OCI-LY1 (cell line): ENCODE measurements around the gene UACA.

Experiments used
- H2AFZ ChIP-seq: fragments of 200-600 bp; sonication (generic), shearing (Covaris generic); 2 replicates; pipeline ENCODE4 v1.6.0; 2014; ENCODE audit warnings: antibody characterized with exemption, mild to moderate bottlenecking, low read length
- H3F3A ChIP-seq: fragments of 200-600 bp; sonication (generic), shearing (Covaris generic); 2 replicates; pipeline ENCODE4 v1.6.0; 2014; ENCODE audit warnings: mild to moderate bottlenecking, antibody characterized with exemption, low read length, moderate library complexity; ENCODE audit not compliant: insufficient read depth
- H3K27ac ChIP-seq: fragments of 200-600 bp; sonication (generic); 2 replicates; pipeline ENCODE4 v1.5.1; 2014; ENCODE audit warnings: low read length, mixed run types, mild to moderate bottlenecking, low read depth; ENCODE audit not compliant: poor library complexity, severe bottlenecking
- H3K27me3 ChIP-seq: fragments of 200-600 bp; sonication (generic); 2 replicates; pipeline ENCODE4 v1.6.0; 2014; ENCODE audit warnings: antibody characterized with exemption, mild to moderate bottlenecking, low read length, moderate library complexity; ENCODE audit not compliant: insufficient read depth
- H3K36me3 ChIP-seq: fragments of 200-600 bp; sonication (generic); 2 replicates; pipeline ENCODE4 v1.6.1; 2014; ENCODE audit warnings: mild to moderate bottlenecking, antibody characterized with exemption, low read length, moderate library complexity, mixed read lengths; ENCODE audit not compliant: insufficient read depth
- H3K4me1 ChIP-seq: fragments of 200-600 bp; sonication (generic); 2 replicates; pipeline ENCODE4 v1.5.1; 2014; ENCODE audit warnings: mild to moderate bottlenecking, low read length, moderate library complexity; ENCODE audit not compliant: insufficient read depth, severe bottlenecking
- H3K4me2 ChIP-seq: fragments of 200-600 bp; sonication (generic), shearing (Covaris generic); 2 replicates; pipeline ENCODE4 v1.6.1; 2014; ENCODE audit warnings: low read length
- H3K4me3 ChIP-seq: fragments of 200-600 bp; sonication (generic); 2 replicates; pipeline ENCODE4 v1.5.1; 2014; ENCODE audit warnings: low read length, low read depth, mild to moderate bottlenecking, mixed read lengths; ENCODE audit not compliant: poor library complexity, severe bottlenecking
- H3K79me2 ChIP-seq: fragments of 200-600 bp; shearing (Covaris generic); 2 replicates; pipeline ENCODE4 v1.6.1; 2016; ENCODE audit warnings: mixed run types, low read length, mixed read lengths; ENCODE audit not compliant: insufficient read depth
- H3K9ac ChIP-seq: fragments of 200-600 bp; sonication (generic), shearing (Covaris generic); 2 replicates; pipeline ENCODE4 v1.6.1; 2014; ENCODE audit warnings: mild to moderate bottlenecking, low read length, mixed read lengths
- H3K9me2 ChIP-seq: fragments of 200-600 bp; sonication (generic), shearing (Covaris generic); 2 replicates; pipeline ENCODE4 v1.6.1; 2014; ENCODE audit warnings: low read depth, mild to moderate bottlenecking, low read length, mixed read lengths
- H3K9me3 ChIP-seq: fragments of 200-600 bp; shearing (Covaris generic); 2 replicates; pipeline ENCODE4 v1.6.1; 2014; ENCODE audit warnings: low read length, mixed read lengths
- H4K20me1 ChIP-seq: fragments of 200-600 bp; sonication (generic), shearing (Covaris generic); 2 replicates; pipeline ENCODE4 v1.6.0; 2016; ENCODE audit warnings: mild to moderate bottlenecking, low read length; ENCODE audit not compliant: insufficient read depth
- EZH2 ChIP-seq: fragments of 200-600 bp; sonication (generic), shearing (Covaris generic); IDR thresholded peaks from 2 replicates; pipeline ENCODE4 v1.8.0; 2017; ENCODE audit warnings: borderline replicate concordance, mixed run types, mild to moderate bottlenecking, antibody characterized with exemption, low read length, moderate library complexity, mixed read lengths
- TF ChIP-seq, protein P1 (sequence below): fragments of 200-600 bp; sonication (generic), shearing (Covaris generic); IDR thresholded peaks from 2 replicates; pipeline ENCODE4 v1.5.1; 2017; ENCODE audit warnings: mild to moderate bottlenecking, antibody characterized with exemption, low read length, moderate library complexity, mixed read lengths

Gene UACA

DNA sequence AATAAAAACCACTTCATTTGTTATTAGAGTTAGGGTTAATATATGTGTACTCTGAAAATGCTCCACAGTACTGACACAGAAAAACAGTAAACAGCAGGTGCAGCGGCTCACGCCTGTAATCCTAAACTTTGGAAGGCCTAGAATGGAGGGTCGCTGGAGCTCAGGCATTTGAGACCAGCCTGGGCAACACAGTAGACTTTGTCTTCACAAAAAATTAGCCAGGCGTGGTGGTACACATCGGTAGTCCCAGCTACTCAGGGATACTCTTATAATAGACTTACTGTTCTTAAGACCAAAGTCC, 40.3 kb downstream of the UACA start:
- H3F3A ChIP-seq = no peaks in the 10 kb centered on the region

DNA sequence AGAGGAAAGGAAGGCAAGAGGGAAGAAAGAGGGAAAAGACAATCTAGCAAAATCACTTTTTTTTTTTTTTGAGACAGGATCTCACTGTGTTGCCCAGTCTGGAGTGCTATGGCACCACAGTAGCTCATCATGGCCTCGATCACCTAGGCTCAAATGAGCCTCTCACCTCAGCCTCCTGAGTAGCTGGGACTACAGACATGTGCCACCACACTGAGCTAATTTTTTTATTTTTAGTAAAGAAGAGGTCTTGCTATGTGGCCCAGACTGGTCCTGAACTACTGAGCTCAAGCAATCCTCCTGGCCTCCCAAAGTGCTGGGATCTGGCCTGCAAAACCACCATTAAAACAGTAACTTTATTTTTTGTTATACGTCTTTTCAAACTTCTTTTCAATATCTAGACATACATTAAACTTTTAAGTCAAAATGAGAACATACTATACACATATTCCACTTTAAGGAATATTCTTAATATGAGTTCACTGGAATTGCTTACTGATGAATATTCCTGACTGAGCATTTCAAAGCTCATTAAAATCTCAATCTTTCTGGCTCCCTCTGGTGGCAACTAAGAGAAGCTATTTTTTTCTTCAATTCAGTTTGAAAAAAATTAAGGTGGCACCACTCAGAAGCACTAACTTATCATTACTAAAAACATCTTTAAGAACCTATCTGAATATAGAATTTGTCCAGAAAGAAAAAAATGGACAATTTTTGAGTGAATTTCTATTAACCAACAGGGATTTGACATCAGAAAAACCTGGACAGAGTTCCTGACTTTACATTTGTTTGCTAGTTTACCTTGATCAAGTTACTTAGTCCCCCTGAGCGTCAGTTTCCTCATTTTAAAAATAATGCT, 40.9 kb downstream of the UACA start:
- Histone ChIP-seq H3K4me2 (no peak overlapping the region), H3K9me2 (no peaks in the 10 kb centered on the region), H3K79me2 (no peaks in the 10 kb centered on the region), H4K20me1 (no peaks in the 10 kb centered on the region), H2AFZ (no peak overlapping the region), H3K4me3 (no peak overlapping the region), H3F3A (no peaks in the 10 kb centered on the region), H3K27me3 (no peaks in the 10 kb centered on the region), H3K36me3 (no peaks in the 10 kb centered on the region), H3K27ac (no peak overlapping the region), H3K4me1 (no peaks in the 10 kb centered on the region), H3K9me3 (no peaks in the 10 kb centered on the region), H3K9ac (no peak overlapping the region)
- TF ChIP-seq EZH2 = no peak
- TF ChIP-seq, protein P1, sequence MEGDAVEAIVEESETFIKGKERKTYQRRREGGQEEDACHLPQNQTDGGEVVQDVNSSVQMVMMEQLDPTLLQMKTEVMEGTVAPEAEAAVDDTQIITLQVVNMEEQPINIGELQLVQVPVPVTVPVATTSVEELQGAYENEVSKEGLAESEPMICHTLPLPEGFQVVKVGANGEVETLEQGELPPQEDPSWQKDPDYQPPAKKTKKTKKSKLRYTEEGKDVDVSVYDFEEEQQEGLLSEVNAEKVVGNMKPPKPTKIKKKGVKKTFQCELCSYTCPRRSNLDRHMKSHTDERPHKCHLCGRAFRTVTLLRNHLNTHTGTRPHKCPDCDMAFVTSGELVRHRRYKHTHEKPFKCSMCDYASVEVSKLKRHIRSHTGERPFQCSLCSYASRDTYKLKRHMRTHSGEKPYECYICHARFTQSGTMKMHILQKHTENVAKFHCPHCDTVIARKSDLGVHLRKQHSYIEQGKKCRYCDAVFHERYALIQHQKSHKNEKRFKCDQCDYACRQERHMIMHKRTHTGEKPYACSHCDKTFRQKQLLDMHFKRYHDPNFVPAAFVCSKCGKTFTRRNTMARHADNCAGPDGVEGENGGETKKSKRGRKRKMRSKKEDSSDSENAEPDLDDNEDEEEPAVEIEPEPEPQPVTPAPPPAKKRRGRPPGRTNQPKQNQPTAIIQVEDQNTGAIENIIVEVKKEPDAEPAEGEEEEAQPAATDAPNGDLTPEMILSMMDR = peak; percentile 70

More for the DNA sequence above, 40.3 kb downstream of the UACA start:
- no peaks in the 10 kb centered on the region for H3K9me3 ChIP-seq
- no peaks in the 10 kb centered on the region for H3K36me3 ChIP-seq
- H3K9me2 ChIP-seq = no peaks in the 10 kb centered on the region
- no peak overlapping the region for H3K4me2 ChIP-seq
- no peak overlapping the region for H2AFZ ChIP-seq
- H4K20me1 ChIP-seq = no peaks in the 10 kb centered on the region
- TF ChIP-seq EZH2 = no peak
- TF ChIP-seq, protein P1 = no peak
- no peaks in the 10 kb centered on the region for H3K27me3 ChIP-seq
- H3K4me1 ChIP-seq = no peaks in the 10 kb centered on the region
- H3K79me2 ChIP-seq = no peaks in the 10 kb centered on the region
- H3K9ac ChIP-seq = no peak overlapping the region
- H3K27ac ChIP-seq = no peak overlapping the region
- no peak overlapping the region for H3K4me3 ChIP-seq

DNA sequence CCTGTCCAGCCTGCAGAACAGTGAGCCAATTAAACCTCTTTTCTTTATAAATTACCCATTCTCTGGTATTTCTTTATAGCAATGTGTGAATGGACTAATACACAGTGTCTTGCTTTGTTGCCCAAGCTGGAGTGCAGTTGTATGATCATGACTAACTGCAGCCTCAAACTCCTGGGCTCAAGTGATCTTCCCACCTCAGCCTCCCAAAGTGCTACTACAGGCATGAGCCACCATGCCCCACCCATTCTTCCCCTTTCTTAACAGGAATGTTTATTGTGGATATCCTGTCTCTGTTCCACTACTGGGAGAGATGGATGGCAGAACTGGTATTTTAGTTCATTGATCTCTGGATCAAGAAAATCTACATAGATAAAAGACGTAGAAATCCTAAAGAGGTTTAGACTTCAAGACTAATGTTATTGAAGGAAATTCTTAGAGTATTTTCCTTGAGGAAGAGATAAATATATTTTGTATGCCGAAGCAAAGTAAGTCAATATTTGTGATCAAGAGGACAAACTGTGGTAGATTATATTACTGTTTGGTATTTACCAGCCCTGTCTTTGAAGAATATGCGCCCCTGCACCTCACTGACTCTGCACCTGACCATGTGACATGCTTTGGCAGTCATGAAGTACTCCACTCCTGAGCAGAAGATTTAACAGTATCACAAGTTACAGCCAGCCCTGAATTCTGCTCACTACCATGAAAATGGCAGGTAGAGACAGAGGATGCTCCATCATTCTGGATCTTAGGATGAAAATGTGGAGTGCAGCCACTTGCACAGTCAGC, 42.9 kb downstream of the UACA start:
- no peak overlapping the region for H3K9ac ChIP-seq
- H2AFZ ChIP-seq = no peak overlapping the region
- no peaks in the 10 kb centered on the region for H3K36me3 ChIP-seq
- no peaks in the 10 kb centered on the region for H3K79me2 ChIP-seq
- TF ChIP-seq, protein P1 = no peak
- no peak for TF ChIP-seq EZH2
- H3K27me3 ChIP-seq = no peaks in the 10 kb centered on the region
- no peaks in the 10 kb centered on the region for H3K9me2 ChIP-seq
- H3K4me1 ChIP-seq = no peaks in the 10 kb centered on the region
- no peak overlapping the region for H3K4me3 ChIP-seq
- H3F3A ChIP-seq = no peaks in the 10 kb centered on the region
- no peak overlapping the region for H3K4me2 ChIP-seq
- no peak overlapping the region for H3K27ac ChIP-seq
- H4K20me1 ChIP-seq = no peaks in the 10 kb centered on the region
- no peaks in the 10 kb centered on the region for H3K9me3 ChIP-seq
